ENCODE results near the gene FBLN1. TPM values are rescaled to one million over a fixed set of nuclear protein-coding genes. Genes with fewer than 3 reads are reported as not detected.

Gene FBLN1
- total and polyA plus RNA-seq, 9 of the 15 experiments (the other 6 are each of a cell fraction or from before 2014, with no cell fraction given): 0.66 TPM; not detected in 8

DNA sequence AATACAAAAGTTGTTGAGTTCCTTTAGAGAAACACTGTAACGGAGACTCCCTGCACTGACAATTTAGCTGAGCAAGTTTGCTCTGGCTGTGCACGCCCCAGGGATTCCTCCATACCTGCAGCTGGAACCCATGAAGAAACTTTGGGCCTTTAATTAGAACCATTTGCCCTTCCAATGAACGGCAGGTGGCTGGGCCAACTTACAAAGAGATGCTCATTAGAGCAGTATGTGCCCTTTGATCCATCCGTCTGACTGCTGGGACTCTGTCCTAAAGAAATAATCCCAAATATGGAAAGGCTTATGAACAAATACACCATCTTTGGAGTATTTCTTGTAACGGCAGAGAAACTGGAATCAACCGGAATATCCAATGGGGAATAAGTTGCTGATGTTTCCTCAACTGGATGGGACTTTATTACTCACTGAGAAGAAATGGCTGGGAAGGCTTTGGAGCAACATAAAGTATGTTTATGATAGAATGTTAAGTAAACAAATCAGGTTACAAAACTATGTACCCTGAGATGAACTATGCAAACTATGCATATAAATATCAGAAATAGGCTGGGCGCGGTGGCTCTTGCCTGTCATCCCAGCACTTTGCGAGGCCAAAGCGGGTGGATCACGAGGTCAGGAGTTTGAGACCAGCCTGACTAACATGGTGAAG lies 24.4 kb upstream of the FBLN1 start:
- ATAC-seq (no peak), DNase-seq (ENCODE audit: extremely low read depth in 1 of 4, low spot score in 3 of 4) (no peak), FAIRE-seq (no peak)
- Histone ChIP-seq H3K79me2 (ENCODE audit: control insufficient read depth, insufficient read depth, low read length) (no peaks in the 10 kb centered on the region), H3K9ac (ENCODE audit: insufficient read depth in 1 of 2, low read depth in 2 of 2, low read length in 2 of 2) (no peak overlapping the region), H3K36me3 (ENCODE audit: control insufficient read depth, insufficient read depth, low read length) (no peaks in the 10 kb centered on the region), H3K4me3 (no peak overlapping the region), H3K4me2 (ENCODE audit: insufficient read depth, low read length) (no peak overlapping the region), H3K9me1 (ENCODE audit: control insufficient read depth, insufficient read depth, low read length) (no peaks in the 10 kb centered on the region), H2AFZ (ENCODE audit: low read depth, low read length) (no peak overlapping the region), H3K27me3 (ENCODE audit: control insufficient read depth in 2 of 2, insufficient read depth in 2 of 2, low read length in 2 of 2) (peaks cover 0 to 10% of the 10 kb centered on the region in 2 experiments; a peak in 2 of 5 replicates), H4K20me1 (replicated peaks; ENCODE audit: control insufficient read depth, insufficient read depth, low read length) (no peaks in the 10 kb centered on the region), H3K4me1 (replicated peaks in 1 of 2; ENCODE audit: control insufficient read depth in 2 of 2, insufficient read depth in 2 of 2, low read length in 2 of 2) (no peaks in the 10 kb centered on the region), H3K9me3 (replicated peaks; ENCODE audit: control insufficient read depth, insufficient read depth, low read depth, low read length) (no peaks in the 10 kb centered on the region), H3K27ac (ENCODE audit: extremely low read depth, low read depth, low read length) (no peak overlapping the region)
- in situ Hi-C loops (cut with MboI): no loop called here
- TF ChIP-seq ZNF197 (CRISPR knock-in tag; IDR thresholded peaks at IDR 0.05; ENCODE audit: low read depth): no peak
- TF ChIP-seq, protein P1, sequence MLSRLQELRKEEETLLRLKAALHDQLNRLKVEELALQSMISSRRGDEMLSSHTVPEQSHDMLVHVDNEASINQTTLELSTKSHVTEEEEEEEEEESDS (CRISPR knock-in tag; IDR thresholded peaks at IDR 0.05): no peak
- TF ChIP-seq, protein P2, sequence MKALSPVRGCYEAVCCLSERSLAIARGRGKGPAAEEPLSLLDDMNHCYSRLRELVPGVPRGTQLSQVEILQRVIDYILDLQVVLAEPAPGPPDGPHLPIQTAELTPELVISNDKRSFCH (CRISPR knock-in tag; IDR thresholded peaks at IDR 0.05): no peak
- TF ChIP-seq, protein P2 (tag; IDR thresholded peaks at IDR 0.05): no peak
- no peak for TF ChIP-seq ZNF274 (IDR thresholded peaks at IDR 0.05; ENCODE audit: borderline replicate concordance, low read depth, low read length)
- TF ChIP-seq POLR2B (IDR thresholded peaks at IDR 0.05; ENCODE audit: low read depth, partially characterized antibody): no peak
- intact Hi-C loops (cut with micrococcal nuclease): no loop called here
- 15% methylated on average over 11 of the region's 11 CpGs for WGBS (ENCODE audit: insufficient coverage, low coverage, missing lambda C conversion rate)
- CTCF ChIA-PET (ENCODE audit: low intra/inter-chr PET ratio): no interaction called here
- BruUV-seq (replicated peaks): no TSS peak
- POLR2A ChIA-PET: no interaction called here

All from K562 (cell line).